ENCODE results near the gene HDAC6.
A peak's percentile ranks its signal among the peaks of the same experiment; 100 is the strongest.

Gene HDAC6

GRCh38 chrX:48801280-48802088 lies at the start of gene HDAC6:
Gene HDAC6, plus strand, starts transcription at chrX:48802067. Its CDS starts 626 bp downstream, at chrX:48802693.
- intact Hi-C loops (cut with DNase I): loop anchor here (2.0 kb wide), 2 partner anchors 65 to 125 kb away; no protein-coding TSS in a partner anchor

GRCh38 chrX:48752498-48752897 lies 49.4 kb upstream of the HDAC6 start:
- intact Hi-C loops (cut with DNase I): no loop called here
- DNase-seq: no peak

More at GRCh38 chrX:48801280-48802088, at the start of gene HDAC6:
- DNase-seq: peak; percentile 86 to 100 (median 96)

- no peak for DNase-seq
- intact Hi-C loops (cut with DNase I): no loop called here
Observed at GRCh38 chrX:48753708-48754228, 48.1 kb upstream of the HDAC6 start.

- no peak for DNase-seq
- intact Hi-C loops (cut with DNase I): no loop called here
Observed at GRCh38 chrX:48754238-48754637, 47.6 kb upstream of the HDAC6 start.

GRCh38 chrX:48761674-48762471 lies 40.0 kb upstream of the HDAC6 start, which contains the start of gene GLOD5:
Gene GLOD5, plus strand, starts transcription at chrX:48761747. Its CDS starts 44 bp downstream, at chrX:48761791.
- no peak for DNase-seq
- intact Hi-C loops (cut with DNase I): no loop called here

- intact Hi-C loops (cut with DNase I): no loop called here
Observed at GRCh38 chrX:48769230-48769629, 32.6 kb upstream of the HDAC6 start.

GRCh38 chrX:48770296-48770695 lies 31.6 kb upstream of the HDAC6 start:
- intact Hi-C loops (cut with DNase I): no loop called here

More at GRCh38 chrX:48769230-48769629, 32.6 kb upstream of the HDAC6 start:
- DNase-seq: no peak

GRCh38 chrX:48772602-48773001 lies 29.3 kb upstream of the HDAC6 start:
- intact Hi-C loops (cut with DNase I): no loop called here

More at GRCh38 chrX:48770296-48770695, 31.6 kb upstream of the HDAC6 start:
- DNase-seq: no peak

GRCh38 chrX:48776818-48777439 lies 24.9 kb upstream of the HDAC6 start:
- intact Hi-C loops (cut with DNase I): no loop called here
- DNase-seq: no peak

More at GRCh38 chrX:48772602-48773001, 29.3 kb upstream of the HDAC6 start:
- no peak for DNase-seq

- intact Hi-C loops (cut with DNase I): no loop called here
- no peak for DNase-seq
Observed at GRCh38 chrX:48779399-48779798, 22.5 kb upstream of the HDAC6 start.

GRCh38 chrX:48781705-48782104 lies 20.2 kb upstream of the HDAC6 start:
- intact Hi-C loops (cut with DNase I): no loop called here
- no peak for DNase-seq

- no peak for DNase-seq
- intact Hi-C loops (cut with DNase I): no loop called here
Observed at GRCh38 chrX:48782216-48782615, 19.7 kb upstream of the HDAC6 start.

GRCh38 chrX:48782795-48783194 lies 19.1 kb upstream of the HDAC6 start:
- intact Hi-C loops (cut with DNase I): no loop called here
- DNase-seq: no peak

GRCh38 chrX:48784726-48785125 lies 17.1 kb upstream of the HDAC6 start:
- intact Hi-C loops (cut with DNase I): no loop called here

GRCh38 chrX:48785186-48785539 lies 16.7 kb upstream of the HDAC6 start:
- intact Hi-C loops (cut with DNase I): no loop called here
- DNase-seq: no peak

More at GRCh38 chrX:48784726-48785125, 17.1 kb upstream of the HDAC6 start:
- no peak for DNase-seq

GRCh38 chrX:48785540-48786214 lies 16.2 kb upstream of the HDAC6 start:
- no peak for DNase-seq
- intact Hi-C loops (cut with DNase I): no loop called here

GRCh38 chrX:48786341-48786800 lies 15.5 kb upstream of the HDAC6 start, which contains the start of gene GATA1:
Gene GATA1, plus strand, starts transcription at chrX:48786590. Its CDS starts 4,520 bp downstream, at chrX:48791110.
- intact Hi-C loops (cut with DNase I): no loop called here
- DNase-seq: no peak

GRCh38 chrX:48786825-48787504 lies 14.9 kb upstream of the HDAC6 start:
- intact Hi-C loops (cut with DNase I): no loop called here
- no peak for DNase-seq
